SK-N-SH treated with all-trans-retinoic acid at 6 μM for 48 hours (cell line): ENCODE measurements around the gene SOX21.

Experiments
- ATAC-seq: fragments of 200-7000 bp; cut with Tn5 transposase; 3 replicates; pipeline ENCODE4 v1.9.1; 2020; ENCODE audit warnings: mild to moderate bottlenecking, moderate library complexity
- ARNTL ChIP-seq: fragments of 450-650 bp; formaldehyde crosslinking; IDR thresholded peaks from 2 replicates; pipeline ENCODE4 v1.5.0; 2020; ENCODE audit warnings: low read depth, mild to moderate bottlenecking, moderate library complexity, borderline replicate concordance
- BACH2 ChIP-seq: fragments of 250-450 bp; sonication (Bioruptor Pico); IDR thresholded peaks from 2 replicates; pipeline ENCODE4 v1.9.0; 2021; ENCODE audit warnings: mild to moderate bottlenecking, borderline replicate concordance
- CSDC2 ChIP-seq: fragments of 250-450 bp; sonication (Bioruptor Pico); IDR thresholded peaks from 2 replicates; pipeline ENCODE4 v1.5.0; 2020; ENCODE audit warnings: mild to moderate bottlenecking, moderate library complexity
- CSRNP3 ChIP-seq: fragments of 250-450 bp; sonication (Bioruptor Pico); IDR thresholded peaks from 2 replicates; pipeline ENCODE4 v1.5.1; 2021; ENCODE audit warnings: mild to moderate bottlenecking, moderate library complexity
- ESRRG ChIP-seq: fragments of 250-450 bp; sonication (Bioruptor Pico); IDR thresholded peaks from 2 replicates; pipeline ENCODE4 v1.6.1; 2021; ENCODE audit warnings: mild to moderate bottlenecking
- GLIS3 ChIP-seq: fragments of 250-450 bp; sonication (Bioruptor Pico); IDR thresholded peaks from 2 replicates; pipeline ENCODE4 v1.5.0; 2020; ENCODE audit warnings: mild to moderate bottlenecking, moderate library complexity
- OSR1 ChIP-seq: fragments of 250-450 bp; sonication (Bioruptor Pico); IDR thresholded peaks from 2 replicates; pipeline ENCODE4 v1.8.0; 2022; ENCODE audit warnings: moderate library complexity, mild to moderate bottlenecking, inconsistent platforms
- PPARA ChIP-seq: fragments of 250-450 bp; sonication (Bioruptor Pico); IDR thresholded peaks from 2 replicates; pipeline ENCODE4 v1.5.0; 2020; ENCODE audit warnings: mild to moderate bottlenecking, borderline replicate concordance
- RARB ChIP-seq: fragments of 250-450 bp; sonication (Bioruptor Pico); IDR thresholded peaks from 2 replicates; pipeline ENCODE4 v1.8.0; 2021; ENCODE audit warnings: mild to moderate bottlenecking, moderate library complexity
- SNAI2 ChIP-seq: fragments of 250-450 bp; sonication (Bioruptor Pico); IDR thresholded peaks from 2 replicates; pipeline ENCODE4 v1.5.0; 2020; ENCODE audit warnings: mild to moderate bottlenecking, moderate library complexity
- TCF4 ChIP-seq: fragments of 250-450 bp; sonication (Bioruptor Pico); IDR thresholded peaks from 2 replicates; pipeline ENCODE4 v1.8.0; 2021; ENCODE audit warnings: mild to moderate bottlenecking, moderate library complexity, borderline replicate concordance
- TOX ChIP-seq: fragments of 250-450 bp; sonication (Bioruptor Pico); IDR thresholded peaks from 2 replicates; pipeline ENCODE4 v1.8.0; 2021; ENCODE audit warnings: mild to moderate bottlenecking, moderate library complexity, borderline replicate concordance
- TSHZ2 ChIP-seq: fragments of 250-450 bp; sonication (Bioruptor Pico); IDR thresholded peaks from 2 replicates; pipeline ENCODE4 v1.5.0; 2020; ENCODE audit warnings: mild to moderate bottlenecking, moderate library complexity
- ZC3H10 ChIP-seq: fragments of 250-450 bp; sonication (Bioruptor Pico); IDR thresholded peaks from 2 replicates; pipeline ENCODE4 v1.5.1; 2021; ENCODE audit warnings: mild to moderate bottlenecking, moderate library complexity
- ZFP3 ChIP-seq: fragments of 250-450 bp; sonication (Bioruptor Pico); IDR thresholded peaks from 2 replicates; pipeline ENCODE4 v1.5.0; 2020; ENCODE audit warnings: mild to moderate bottlenecking, moderate library complexity
- ZFP30 ChIP-seq: fragments of 450-650 bp; formaldehyde crosslinking; IDR thresholded peaks from 2 replicates; pipeline ENCODE4 v1.5.0; 2022; ENCODE audit warnings: mild to moderate bottlenecking, moderate library complexity
- ZNF565 ChIP-seq: fragments of 450-650 bp; formaldehyde crosslinking; conservative IDR thresholded peaks from 2 replicates; pipeline ENCODE4 v1.5.0; 2020; ENCODE audit warnings: low read depth, mild to moderate bottlenecking, moderate library complexity
- ZNF70 ChIP-seq: fragments of 450-650 bp; formaldehyde crosslinking; IDR thresholded peaks from 2 replicates; pipeline ENCODE4 v1.5.0; 2020; ENCODE audit warnings: mild to moderate bottlenecking, moderate library complexity
- ZNF8 ChIP-seq: fragments of 450-650 bp; formaldehyde crosslinking; IDR thresholded peaks from 2 replicates; pipeline ENCODE4 v1.5.0; 2020; ENCODE audit warnings: mild to moderate bottlenecking, moderate library complexity
- TF ChIP-seq, protein P1 (sequence below): fragments of 250-450 bp; sonication (Bioruptor Pico); IDR thresholded peaks from 2 replicates; pipeline ENCODE4 v1.8.0; 2021; ENCODE audit warnings: low read depth, mild to moderate bottlenecking, moderate library complexity, borderline replicate concordance
- TF ChIP-seq, protein P2 (sequence below): fragments of 250-450 bp; sonication (Bioruptor Pico); IDR thresholded peaks from 2 replicates; pipeline ENCODE4 v1.5.1; 2020; ENCODE audit warnings: low read depth, mild to moderate bottlenecking, moderate library complexity
- TF ChIP-seq, protein P3 (sequence below): fragments of 250-450 bp; sonication (Bioruptor Pico); IDR thresholded peaks from 2 replicates; pipeline ENCODE4 v1.8.0; 2020; ENCODE audit warnings: mild to moderate bottlenecking, moderate library complexity, borderline replicate concordance

SOX21 gene

DNA sequence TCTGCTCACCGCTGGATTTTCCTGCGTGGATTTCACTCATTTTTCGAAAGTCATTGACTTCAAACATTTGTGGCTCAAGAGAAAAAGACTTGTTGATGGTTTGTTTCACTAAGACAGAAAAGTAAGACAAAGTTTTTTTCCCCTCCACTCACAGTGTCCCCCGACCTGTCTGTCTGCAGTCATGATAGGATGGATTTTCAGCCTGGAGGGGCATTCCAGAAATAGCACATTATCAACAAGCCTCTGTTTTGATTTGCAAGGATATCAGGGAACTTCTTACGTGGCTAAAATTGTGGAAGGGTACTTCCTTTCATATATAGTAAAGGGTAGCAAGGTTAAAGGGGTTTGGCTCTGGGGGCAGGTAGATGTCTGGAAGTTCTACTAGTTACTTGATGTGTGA, 11.8 kb downstream of the SOX21 start:
- ATAC-seq = no peak
- TF ChIP-seq RARB (CRISPR knock-in tag) = no peak
- no peak for TF ChIP-seq CSRNP3
- TF ChIP-seq TCF4 (CRISPR knock-in tag) = no peak
- TF ChIP-seq PPARA (CRISPR knock-in tag) = no peak
- TF ChIP-seq OSR1 (CRISPR knock-in tag) = no peak
- TF ChIP-seq, protein P1, sequence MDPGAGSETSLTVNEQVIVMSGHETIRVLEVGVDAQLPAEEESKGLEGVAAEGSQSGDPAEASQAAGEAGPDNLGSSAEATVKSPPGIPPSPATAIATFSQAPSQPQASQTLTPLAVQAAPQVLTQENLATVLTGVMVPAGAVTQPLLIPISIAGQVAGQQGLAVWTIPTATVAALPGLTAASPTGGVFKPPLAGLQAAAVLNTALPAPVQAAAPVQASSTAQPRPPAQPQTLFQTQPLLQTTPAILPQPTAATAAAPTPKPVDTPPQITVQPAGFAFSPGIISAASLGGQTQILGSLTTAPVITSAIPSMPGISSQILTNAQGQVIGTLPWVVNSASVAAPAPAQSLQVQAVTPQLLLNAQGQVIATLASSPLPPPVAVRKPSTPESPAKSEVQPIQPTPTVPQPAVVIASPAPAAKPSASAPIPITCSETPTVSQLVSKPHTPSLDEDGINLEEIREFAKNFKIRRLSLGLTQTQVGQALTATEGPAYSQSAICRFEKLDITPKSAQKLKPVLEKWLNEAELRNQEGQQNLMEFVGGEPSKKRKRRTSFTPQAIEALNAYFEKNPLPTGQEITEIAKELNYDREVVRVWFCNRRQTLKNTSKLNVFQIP (CRISPR knock-in tag) = no peak
- no peak for TF ChIP-seq ZFP3 (CRISPR knock-in tag)
- no peak for TF ChIP-seq TSHZ2 (CRISPR knock-in tag)
- no peak for TF ChIP-seq ZFP30
- no peak for TF ChIP-seq ESRRG (CRISPR knock-in tag)
- TF ChIP-seq, protein P2, sequence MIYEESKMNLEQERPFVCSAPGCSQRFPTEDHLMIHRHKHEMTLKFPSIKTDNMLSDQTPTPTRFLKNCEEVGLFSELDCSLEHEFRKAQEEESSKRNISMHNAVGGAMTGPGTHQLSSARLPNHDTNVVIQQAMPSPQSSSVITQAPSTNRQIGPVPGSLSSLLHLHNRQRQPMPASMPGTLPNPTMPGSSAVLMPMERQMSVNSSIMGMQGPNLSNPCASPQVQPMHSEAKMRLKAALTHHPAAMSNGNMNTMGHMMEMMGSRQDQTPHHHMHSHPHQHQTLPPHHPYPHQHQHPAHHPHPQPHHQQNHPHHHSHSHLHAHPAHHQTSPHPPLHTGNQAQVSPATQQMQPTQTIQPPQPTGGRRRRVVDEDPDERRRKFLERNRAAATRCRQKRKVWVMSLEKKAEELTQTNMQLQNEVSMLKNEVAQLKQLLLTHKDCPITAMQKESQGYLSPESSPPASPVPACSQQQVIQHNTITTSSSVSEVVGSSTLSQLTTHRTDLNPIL = no peak
- no peak for TF ChIP-seq ZNF565 (CRISPR knock-in tag)
- no peak for TF ChIP-seq ARNTL
- no peak for TF ChIP-seq ZNF70 (CRISPR knock-in tag)
- no peak for TF ChIP-seq BACH2 (CRISPR knock-in tag)
- TF ChIP-seq, protein P3, sequence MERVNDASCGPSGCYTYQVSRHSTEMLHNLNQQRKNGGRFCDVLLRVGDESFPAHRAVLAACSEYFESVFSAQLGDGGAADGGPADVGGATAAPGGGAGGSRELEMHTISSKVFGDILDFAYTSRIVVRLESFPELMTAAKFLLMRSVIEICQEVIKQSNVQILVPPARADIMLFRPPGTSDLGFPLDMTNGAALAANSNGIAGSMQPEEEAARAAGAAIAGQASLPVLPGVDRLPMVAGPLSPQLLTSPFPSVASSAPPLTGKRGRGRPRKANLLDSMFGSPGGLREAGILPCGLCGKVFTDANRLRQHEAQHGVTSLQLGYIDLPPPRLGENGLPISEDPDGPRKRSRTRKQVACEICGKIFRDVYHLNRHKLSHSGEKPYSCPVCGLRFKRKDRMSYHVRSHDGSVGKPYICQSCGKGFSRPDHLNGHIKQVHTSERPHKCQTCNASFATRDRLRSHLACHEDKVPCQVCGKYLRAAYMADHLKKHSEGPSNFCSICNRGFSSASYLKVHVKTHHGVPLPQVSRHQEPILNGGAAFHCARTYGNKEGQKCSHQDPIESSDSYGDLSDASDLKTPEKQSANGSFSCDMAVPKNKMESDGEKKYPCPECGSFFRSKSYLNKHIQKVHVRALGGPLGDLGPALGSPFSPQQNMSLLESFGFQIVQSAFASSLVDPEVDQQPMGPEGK (CRISPR knock-in tag) = no peak
- no peak for TF ChIP-seq ZNF8
- TF ChIP-seq TOX = no peak
- TF ChIP-seq SNAI2 (CRISPR knock-in tag) = no peak
- TF ChIP-seq GLIS3 (CRISPR knock-in tag) = no peak

GRCh38 chr13:94700051-94700535, 12.3 kb downstream of the SOX21 start:
- no peak for ATAC-seq
- TF ChIP-seq TOX (no peak), ZFP3 (CRISPR knock-in tag) (no peak), OSR1 (CRISPR knock-in tag) (no peak), TCF4 (CRISPR knock-in tag) (no peak), BACH2 (CRISPR knock-in tag) (no peak), PPARA (CRISPR knock-in tag) (no peak), ZNF8 (no peak)

DNA sequence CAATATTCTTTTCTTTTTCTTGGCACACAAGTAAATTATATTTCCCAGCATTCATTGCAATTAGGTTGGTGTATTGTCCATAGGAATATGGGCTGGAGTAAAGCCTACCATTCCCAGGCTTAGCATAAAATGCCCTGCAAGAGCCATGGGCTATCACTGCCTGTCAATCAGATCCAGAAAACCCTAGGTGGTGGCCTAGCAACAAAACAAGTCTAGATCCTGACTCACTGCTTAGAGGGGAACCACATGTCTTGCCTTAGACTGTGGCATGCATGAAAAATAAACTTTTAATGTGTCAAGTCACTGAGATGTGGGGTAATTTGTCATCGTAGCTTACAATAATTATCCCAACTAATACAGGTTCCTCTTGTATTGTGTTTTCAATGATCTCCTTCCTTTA, 16.2 kb downstream of the SOX21 start:
- no peak for ATAC-seq
- TF ChIP-seq ESRRG (CRISPR knock-in tag) (no peak), TCF4 (CRISPR knock-in tag) (no peak), GLIS3 (CRISPR knock-in tag) (no peak), SNAI2 (CRISPR knock-in tag) (no peak)

GRCh38 chr13:94692030-94692429, 20.3 kb downstream of the SOX21 start:
- no peak for ATAC-seq

More at GRCh38 chr13:94692030-94692429, 20.3 kb downstream of the SOX21 start:
- TF ChIP-seq ZC3H10 (CRISPR knock-in tag) = no peak
- TF ChIP-seq CSRNP3 = no peak
- no peak for TF ChIP-seq PPARA (CRISPR knock-in tag)
- no peak for TF ChIP-seq GLIS3 (CRISPR knock-in tag)
- TF ChIP-seq, protein P1 (CRISPR knock-in tag) = no peak
- no peak for TF ChIP-seq ZNF70 (CRISPR knock-in tag)
- TF ChIP-seq CSDC2 (CRISPR knock-in tag) = no peak
